AG20443 (cell line): ENCODE results near the gene PPM1F.
"Not testable (repeated sequence)": the region's sequence is repeated elsewhere in the genome, so short reads cannot be mapped to it uniquely, and the experiment has no call there.

Experiments
- DNase-seq: peaks from one replicate; pipeline ENCODE4 v3.0.0; 2012; ENCODE audit warnings: low spot score, mixed read lengths

Gene PPM1F

GRCh38 chr22:21939935-21940334 lies 12.7 kb downstream of the PPM1F start:
- not testable (repeated sequence) for DNase-seq

GRCh38 chr22:21939461-21939913 lies 13.2 kb downstream of the PPM1F start:
- no peak for DNase-seq

GRCh38 chr22:21938906-21939305 lies 13.7 kb downstream of the PPM1F start:
- DNase-seq: no peak

- DNase-seq: peak; percentile 91
These were observed 14.4 kb downstream of the PPM1F start for GRCh38 chr22:21938071-21938822.

- peak; percentile 94 for DNase-seq
These were observed 14.9 kb downstream of the PPM1F start for GRCh38 chr22:21937821-21938070.

- DNase-seq: no peak
These were observed 15.4 kb downstream of the PPM1F start for GRCh38 chr22:21937041-21937820.

- no peak for DNase-seq
These were observed 16.4 kb downstream of the PPM1F start for GRCh38 chr22:21936151-21936775.

- DNase-seq: no peak
These were observed 18.7 kb downstream of the PPM1F start for GRCh38 chr22:21933910-21934309.

GRCh38 chr22:21933413-21933812 lies 19.2 kb downstream of the PPM1F start:
- no peak for DNase-seq

GRCh38 chr22:21932347-21932746 lies 20.3 kb downstream of the PPM1F start:
- no peak for DNase-seq

GRCh38 chr22:21931056-21931455 lies 21.6 kb downstream of the PPM1F start:
- DNase-seq: no peak

GRCh38 chr22:21929253-21929652 lies 23.4 kb downstream of the PPM1F start:
- DNase-seq: no peak

GRCh38 chr22:21928048-21928447 lies 24.6 kb downstream of the PPM1F start:
- no peak for DNase-seq

GRCh38 chr22:21927174-21927823 lies 25.3 kb downstream of the PPM1F start:
- DNase-seq: no peak

GRCh38 chr22:21926728-21927127 lies 25.9 kb downstream of the PPM1F start:
- no peak for DNase-seq

GRCh38 chr22:21923163-21923561 lies 29.5 kb downstream of the PPM1F start:
- no peak for DNase-seq

GRCh38 chr22:21922370-21923162 lies 30.1 kb downstream of the PPM1F start:
- no peak for DNase-seq

GRCh38 chr22:21921729-21922128 lies 30.9 kb downstream of the PPM1F start:
- peak; percentile 27 for DNase-seq

GRCh38 chr22:21921184-21921721 lies 31.4 kb downstream of the PPM1F start:
- DNase-seq: no peak

- no peak for DNase-seq
These were observed 32.1 kb downstream of the PPM1F start for GRCh38 chr22:21920341-21921183.
